PC-9 (cell line): ENCODE measurements around the gene ACBD6.

Source experiments
- EZH2 ChIP-seq: fragments of 200-600 bp; sonication (generic); IDR thresholded peaks from 2 replicates; pipeline ENCODE4 v1.8.0; 2017; ENCODE audit warnings: antibody characterized with exemption, low read depth
- TF ChIP-seq, protein P1 (sequence below): fragments of 200-600 bp; sonication (generic); conservative IDR thresholded peaks from 2 replicates; pipeline ENCODE4 v1.6.1; 2017; ENCODE audit warnings: mixed run types, antibody characterized with exemption, mild to moderate bottlenecking, moderate library complexity

GRCh38 chr1:180327089-180327488, 175.3 kb downstream of the ACBD6 start:
- TF ChIP-seq EZH2 = no peak
- TF ChIP-seq, protein P1, sequence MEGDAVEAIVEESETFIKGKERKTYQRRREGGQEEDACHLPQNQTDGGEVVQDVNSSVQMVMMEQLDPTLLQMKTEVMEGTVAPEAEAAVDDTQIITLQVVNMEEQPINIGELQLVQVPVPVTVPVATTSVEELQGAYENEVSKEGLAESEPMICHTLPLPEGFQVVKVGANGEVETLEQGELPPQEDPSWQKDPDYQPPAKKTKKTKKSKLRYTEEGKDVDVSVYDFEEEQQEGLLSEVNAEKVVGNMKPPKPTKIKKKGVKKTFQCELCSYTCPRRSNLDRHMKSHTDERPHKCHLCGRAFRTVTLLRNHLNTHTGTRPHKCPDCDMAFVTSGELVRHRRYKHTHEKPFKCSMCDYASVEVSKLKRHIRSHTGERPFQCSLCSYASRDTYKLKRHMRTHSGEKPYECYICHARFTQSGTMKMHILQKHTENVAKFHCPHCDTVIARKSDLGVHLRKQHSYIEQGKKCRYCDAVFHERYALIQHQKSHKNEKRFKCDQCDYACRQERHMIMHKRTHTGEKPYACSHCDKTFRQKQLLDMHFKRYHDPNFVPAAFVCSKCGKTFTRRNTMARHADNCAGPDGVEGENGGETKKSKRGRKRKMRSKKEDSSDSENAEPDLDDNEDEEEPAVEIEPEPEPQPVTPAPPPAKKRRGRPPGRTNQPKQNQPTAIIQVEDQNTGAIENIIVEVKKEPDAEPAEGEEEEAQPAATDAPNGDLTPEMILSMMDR = no peak
